HCT116 (cell line): ENCODE data around the gene FAM168A. TPM values are rescaled to one million over a fixed set of nuclear protein-coding genes. Genes with fewer than 3 reads are reported as not detected.

Experiments used
- ATAC-seq: fragments of 200-7000 bp; cut with Tn5 transposase; 2 replicates; pipeline ENCODE4 v1.9.1; 2020; ENCODE audit warnings: mild to moderate bottlenecking, moderate library complexity
- BruUV-seq: library from RNA; stranded (reverse); fragments of 400-500 nt; replicated peaks from 2 replicates; lab custom pipeline; 2021; lab: Mats Ljungman, UMichigan
- CTCF ChIA-PET: fragments of 300-600 bp; sonication (Branson Sonifier 250); formaldehyde crosslinking; loops from one replicate; lab custom pipeline; 2021; ENCODE audit warnings: antibody characterized with exemption; lab: Charles Lee
- POLR2A ChIA-PET: fragments of 300-600, 350-600 bp; sonication (Branson Sonifier 250); formaldehyde crosslinking; loops from one replicate; lab custom pipeline; 2021; ENCODE audit warnings: antibody characterized with exemption; lab: Charles Lee
- RAD21 ChIA-PET, 2 experiments: fragments of 300-600 bp; sonication (Branson Sonifier 250); formaldehyde crosslinking; loops; one replicate each; lab custom pipeline; 2023; ENCODE audit warnings: low total read pairs in 2 of 2; ENCODE audit not compliant: uncharacterized antibody in 2 of 2, unreplicated experiment in 2 of 2, low non-redundant PET in 1 of 2; lab: Charles Lee
- DNase-seq: peaks from one replicate; pipeline ENCODE4 v3.0.0-alpha.2; 2010; ENCODE audit warnings: low read depth, low spot score
- H2AFZ ChIP-seq: fragments of 200-600 bp; shearing (Covaris generic), sonication (generic); 2 replicates; pipeline ENCODE4 v1.6.1; 2017; ENCODE audit warnings: low read depth, mixed run types, mixed read lengths, antibody characterized with exemption, low read length; ENCODE audit not compliant: poor library complexity, severe bottlenecking
- H3K27ac ChIP-seq: 2 replicates; pipeline ENCODE4 v1.5.1; 2012; ENCODE audit warnings: low read depth, low read length
- H3K27me3 ChIP-seq: fragments of 200-600 bp; sonication (generic); 2 replicates; pipeline ENCODE4 v1.6.1; 2016; ENCODE audit warnings: mixed run types, low read length, mixed read lengths; ENCODE audit not compliant: insufficient read depth
- H3K36me3 ChIP-seq, 2 experiments: fragments of 200-500 bp in 1 of 2; fragments of 200-600 bp in 1 of 2; sonication (Bioruptor generic) in 1 of 2; sonication (generic) in 1 of 2; 2 replicates each; pipeline versions ENCODE4 v1.5.1 to v1.6.1; 2014 to 2016; ENCODE audit warnings: low read length in 2 of 2, inconsistent platforms in 1 of 2, mixed read lengths in 1 of 2, mixed run types in 1 of 2; ENCODE audit not compliant: insufficient read depth in 2 of 2, control insufficient read depth in 1 of 2
- H3K4me1 ChIP-seq, 2 experiments: fragments of 200-600 bp in 1 of 2; sonication (generic) in 1 of 2; 2 replicates each; pipeline versions ENCODE4 v1.5.1 to v1.6.1; 2012 to 2017; ENCODE audit warnings: low read length in 2 of 2, inconsistent platforms in 1 of 2, mild to moderate bottlenecking in 1 of 2, mixed read lengths in 1 of 2, mixed run types in 1 of 2, moderate library complexity in 1 of 2; ENCODE audit not compliant: insufficient read depth in 2 of 2, control insufficient read depth in 1 of 2
- H3K4me2 ChIP-seq: fragments of 200-600 bp; sonication (generic); 2 replicates; pipeline ENCODE4 v1.6.1; 2017; ENCODE audit warnings: mixed run types, low read length, mixed read lengths
- H3K4me3 ChIP-seq, 2 experiments: fragments of 200-600 bp in 1 of 2; sonication (generic) in 1 of 2; replicated peaks in 1 of 2; 2 replicates each; pipeline ENCODE4 v1.5.1; 2011 to 2016; ENCODE audit warnings: low read length in 2 of 2, control low read depth in 1 of 2, low read depth in 1 of 2, mild to moderate bottlenecking in 1 of 2, mixed read lengths in 1 of 2, mixed run types in 1 of 2
- H3K79me2 ChIP-seq: fragments of 200-600 bp; sonication (generic); 2 replicates; pipeline ENCODE4 v1.6.1; 2017; ENCODE audit warnings: mild to moderate bottlenecking, mixed run types, low read length, moderate library complexity, mixed read lengths; ENCODE audit not compliant: insufficient read depth
- H3K9ac ChIP-seq: fragments of 200-600 bp; sonication (generic); 2 replicates; pipeline ENCODE4 v1.6.1; 2016; ENCODE audit warnings: low read length, mixed read lengths
- H3K9me2 ChIP-seq: fragments of 200-600 bp; sonication (generic), shearing (Covaris generic); 2 replicates; pipeline ENCODE4 v1.6.1; 2017; ENCODE audit warnings: mixed run types, mild to moderate bottlenecking, moderate library complexity; ENCODE audit not compliant: insufficient read depth
- H3K9me3 ChIP-seq, 2 experiments: fragments of 200-500 bp in 1 of 2; fragments of 200-600 bp in 1 of 2; sonication (Bioruptor generic) in 1 of 2; sonication (generic) in 1 of 2; 2 replicates each; pipeline ENCODE4 v1.6.1; 2014 to 2017; ENCODE audit warnings: low read length in 2 of 2, mixed read lengths in 2 of 2, inconsistent platforms in 1 of 2, low read depth in 1 of 2, mild to moderate bottlenecking in 1 of 2, mixed run types in 1 of 2, moderate library complexity in 1 of 2; ENCODE audit not compliant: control insufficient read depth in 1 of 2, insufficient read depth in 1 of 2
- H4K20me1 ChIP-seq: fragments of 200-600 bp; sonication (generic), shearing (Covaris generic); 2 replicates; pipeline ENCODE4 v1.6.1; 2017; ENCODE audit warnings: mixed run types, mild to moderate bottlenecking, moderate library complexity; ENCODE audit not compliant: insufficient read depth
- ATF3 ChIP-seq: IDR thresholded peaks from 2 replicates; pipeline ENCODE4 v1.6.1; 2012
- CBX3 ChIP-seq: IDR thresholded peaks from 2 replicates; pipeline ENCODE4 v1.6.1; 2012; ENCODE audit warnings: low read depth
- CTCF ChIP-seq, 3 experiments: fragments of 200-600 bp in 1 of 3; sonication (generic) in 1 of 3; IDR thresholded peaks in 2 of 3; conservative IDR thresholded peaks in 1 of 3; 2 replicates each; pipeline ENCODE4 v1.5.1; 2012 to 2017; ENCODE audit warnings: low read depth in 2 of 3, low read length in 2 of 3, antibody characterized with exemption in 1 of 3, borderline replicate concordance in 1 of 3, control low read depth in 1 of 3, mild to moderate bottlenecking in 1 of 3, mixed read lengths in 1 of 3, mixed run types in 1 of 3, moderate library complexity in 1 of 3; ENCODE audit not compliant: insufficient read depth in 1 of 3
- EGR1 ChIP-seq: IDR thresholded peaks from 2 replicates; pipeline ENCODE4 v1.6.1; 2012; ENCODE audit warnings: low read depth
- EZH2 ChIP-seq: fragments of 200-600 bp; sonication (generic); IDR thresholded peaks from 2 replicates; pipeline ENCODE4 v1.6.1; 2017; ENCODE audit warnings: antibody characterized with exemption, mixed run types
- FOSL1 ChIP-seq: IDR thresholded peaks from 2 replicates; pipeline ENCODE4 v1.6.1; 2012; ENCODE audit warnings: low read depth
- MAX ChIP-seq: IDR thresholded peaks from 2 replicates; pipeline ENCODE4 v1.6.1; 2012
- POLR2AphosphoS5 ChIP-seq: IDR thresholded peaks from 2 replicates; pipeline ENCODE4 v1.6.1; 2011; ENCODE audit warnings: mild to moderate bottlenecking, low read depth, low read length, moderate library complexity
- RAD21 ChIP-seq: IDR thresholded peaks from 2 replicates; pipeline ENCODE4 v1.6.1; 2012; ENCODE audit warnings: low read depth, mild to moderate bottlenecking
- SIN3A ChIP-seq: IDR thresholded peaks from 2 replicates; pipeline ENCODE4 v1.6.1; 2012; ENCODE audit warnings: low read depth
- SRF ChIP-seq: IDR thresholded peaks from 2 replicates; pipeline ENCODE4 v1.6.1; 2012; ENCODE audit warnings: low read depth
- ZFX ChIP-seq: fragments of 450-650 bp; IDR thresholded peaks from 2 replicates; pipeline ENCODE4 v1.6.1; 2017
- ZNF274 ChIP-seq: fragments of 200-500 bp; sonication (Bioruptor generic); IDR thresholded peaks from 2 replicates; pipeline ENCODE4 v1.6.1; 2014; ENCODE audit warnings: mild to moderate bottlenecking, low read depth, low read length, inconsistent platforms
- intact Hi-C: fragments of 100-400 bp; cut with micrococcal nuclease; formaldehyde crosslinking; loops from 2 replicates; pipeline ENCODE4 v1.10.0; 2022
- total RNA-seq: library from RNA; stranded (reverse); gene quantifications from one replicate; pipeline ENCODE4 v1.2.1, GENCODE V29; 2021; ENCODE audit not compliant: unreplicated experiment

FAM168A gene
- total RNA-seq, 1 experiment from 2014 or later, result 31.5 TPM

GRCh38 chr11:73353422-73353821, 244.5 kb downstream of the FAM168A start:
- Histone ChIP-seq H3K4me1 (no peaks in the 10 kb centered on the region), H3K9me2 (no peaks in the 10 kb centered on the region), H2AFZ (no peak overlapping the region), H3K4me3 (no peak overlapping the region), H3K27ac (no peak overlapping the region), H3K9me3 (no peaks in the 10 kb centered on the region), H3K36me3 (no peaks in the 10 kb centered on the region), H3K4me2 (no peak overlapping the region), H3K27me3 (no peaks in the 10 kb centered on the region), H4K20me1 (no peaks in the 10 kb centered on the region), H3K9ac (no peak overlapping the region), H3K79me2 (no peaks in the 10 kb centered on the region)
- ChIA-PET POLR2A (no interaction called here), RAD21 (no interaction called here), CTCF (no interaction called here)
- no TSS peak for BruUV-seq
- ATAC-seq (no peak), DNase-seq (no peak)
- intact Hi-C loops, result no loop called here
- no peak for TF ChIP-seq ATF3
- no peak for TF ChIP-seq ZFX
- no peak for TF ChIP-seq CBX3
- no peak for TF ChIP-seq MAX
- no peak for TF ChIP-seq POLR2AphosphoS5
- TF ChIP-seq EZH2, result no peak
- no peak for TF ChIP-seq SIN3A
- no peak for TF ChIP-seq EGR1
- TF ChIP-seq ZNF274, result no peak
- TF ChIP-seq FOSL1, result no peak

- H3K9me3 ChIP-seq, result no peaks in the 10 kb centered on the region
- no peaks in the 10 kb centered on the region for H3K36me3 ChIP-seq
- no peaks in the 10 kb centered on the region for H3K4me1 ChIP-seq
- no peaks in the 10 kb centered on the region for H3K9me2 ChIP-seq
- ATAC-seq, result peak; percentile 85
- H3K4me3 ChIP-seq, result no peak overlapping the region
- no peak overlapping the region for H3K27ac ChIP-seq
- no peaks in the 10 kb centered on the region for H3K79me2 ChIP-seq
- H3K4me2 ChIP-seq, result no peak overlapping the region
- ChIA-PET CTCF (interaction anchor here (0.6 to 4.2 kb wide), 33 partner anchors 9 to 580 kb away, joined by 3 to 62 read pairs (median 4); partner anchors contain the start of genes ARHGEF17 and RELT), POLR2A (interaction anchor here (0.8 to 1.3 kb wide), 3 partner anchors 39 to 309 kb away, joined by 3 to 4 read pairs (median 3); no protein-coding TSS in a partner anchor), RAD21 (interaction anchor here (0.6 to 1.6 kb wide), 7 partner anchors 9 to 123 kb away, joined by 3 to 9 read pairs (median 5); no protein-coding TSS in a partner anchor)
- no peak overlapping the region for H2AFZ ChIP-seq
- no peak overlapping the region for H3K9ac ChIP-seq
- BruUV-seq, result no TSS peak
- DNase-seq, result peak; percentile 41
- no peaks in the 10 kb centered on the region for H4K20me1 ChIP-seq
- intact Hi-C loops, result loop anchor here (1.0 to 2.0 kb wide), 2 partner anchors 42 to 310 kb away; no protein-coding TSS in a partner anchor
- TF ChIP-seq FOSL1 (no peak), CTCF (IDR thresholded peaks at IDR 0.05 in 2 of 3, conservative IDR thresholded peaks at IDR 0.05 in 1 of 3; ENCODE audit: borderline replicate concordance in 1 of 3, insufficient read depth in 1 of 3, low read depth in 2 of 3, low read length in 2 of 3) (peak; percentile 88 to 97 (median 97); a peak in 5 of 6 replicates), RAD21 (peak; percentile 84), SRF (no peak)
- no peaks in the 10 kb centered on the region for H3K27me3 ChIP-seq
Measured at GRCh38 chr11:73350908-73351636, 246.8 kb downstream of the FAM168A start.
